MCF 10A (cell line): ENCODE data around the gene IPO5. TPM values are rescaled to one million over a fixed set of nuclear protein-coding genes. Genes with fewer than 3 reads are reported as not detected.

Experiments
- BruUV-seq: library from RNA; stranded (reverse); fragments of 400-500 nt; replicated peaks from 2 replicates; lab custom pipeline; 2021; lab: Mats Ljungman, UMichigan
- CTCF ChIA-PET: fragments of 300-600 bp; sonication (Branson Sonifier 250); formaldehyde crosslinking; extraction: SDS; loops from one replicate; lab custom pipeline; 2021; ENCODE audit warnings: antibody characterized with exemption, inconsistent platforms; lab: Yijun Ruan, JAX
- POLR2A ChIA-PET: fragments of 300-600, 350-650 bp; sonication (Branson Sonifier 250); formaldehyde crosslinking; extraction: SDS; loops from one replicate; lab custom pipeline; 2020; ENCODE audit warnings: antibody characterized with exemption, inconsistent platforms; lab: Yijun Ruan, JAX
- DNase-seq: peaks from one replicate; pipeline ENCODE4 v3.0.0-alpha.2; 2018; ENCODE audit not compliant: unreplicated experiment
- H3K27ac Mint-ChIP-seq: one replicate; pipeline ENCODE4 v1.8.0; 2022; ENCODE audit warnings: mild to moderate bottlenecking, low read depth, mixed read lengths; ENCODE audit not compliant: unreplicated experiment
- H3K27me3 Mint-ChIP-seq: one replicate; pipeline ENCODE4 v1.8.0; 2022; ENCODE audit warnings: mixed read lengths; ENCODE audit not compliant: insufficient read depth, unreplicated experiment
- H3K36me3 Mint-ChIP-seq: one replicate; pipeline ENCODE4 v1.8.0; 2022; ENCODE audit warnings: mild to moderate bottlenecking, moderate library complexity, mixed read lengths; ENCODE audit not compliant: insufficient read depth, unreplicated experiment
- H3K4me1 Mint-ChIP-seq: one replicate; pipeline ENCODE4 v1.8.0; 2022; ENCODE audit warnings: mixed read lengths; ENCODE audit not compliant: insufficient read depth, unreplicated experiment
- H3K4me3 Mint-ChIP-seq: one replicate; pipeline ENCODE4 v1.8.0; 2022; ENCODE audit warnings: mild to moderate bottlenecking, moderate library complexity, mixed read lengths; ENCODE audit not compliant: unreplicated experiment
- H3K9me3 Mint-ChIP-seq: one replicate; pipeline ENCODE4 v1.8.0; 2022; ENCODE audit warnings: mixed read lengths; ENCODE audit not compliant: unreplicated experiment
- intact Hi-C: fragments of 100-400 bp; cut with micrococcal nuclease; formaldehyde crosslinking; loops from 2 replicates; pipeline ENCODE4 v1.14.1; 2022
- total RNA-seq: library from RNA; stranded (reverse); gene quantifications from 2 replicates; pipeline ENCODE4 v1.2.3, GENCODE V29; 2022
- TF ChIP-seq, protein P1 (sequence below): fragments of 200-600 bp; IDR thresholded peaks from one replicate; pipeline ENCODE4 v1.8.0; 2022; ENCODE audit warnings: antibody characterized with exemption, mild to moderate bottlenecking; ENCODE audit not compliant: unreplicated experiment

The IPO5 gene
- total RNA-seq, 1 experiment from 2014 or later: 200 TPM

DNA sequence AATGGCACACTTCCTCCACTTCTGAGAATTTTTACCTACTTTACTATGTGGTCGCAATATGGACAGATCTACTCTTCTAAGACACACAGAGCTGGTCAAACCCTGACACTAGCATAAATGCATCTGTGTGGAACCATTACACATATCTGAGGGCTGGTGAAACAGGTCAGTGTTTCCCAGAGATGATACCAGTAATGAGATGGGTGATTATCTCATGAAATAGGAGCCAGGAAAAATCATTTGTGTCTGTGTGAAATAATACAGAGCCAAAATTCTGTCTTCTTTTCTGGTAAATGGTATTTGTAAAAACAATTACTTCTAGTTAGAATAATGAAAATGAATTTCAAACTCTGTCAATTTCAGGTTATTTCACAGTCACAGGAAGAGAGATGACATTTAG is 117.8 kb downstream of the IPO5 start:
- intact Hi-C loops: no loop called here
- no peaks in the 10 kb centered on the region for H3K27me3 Mint-ChIP-seq

DNA sequence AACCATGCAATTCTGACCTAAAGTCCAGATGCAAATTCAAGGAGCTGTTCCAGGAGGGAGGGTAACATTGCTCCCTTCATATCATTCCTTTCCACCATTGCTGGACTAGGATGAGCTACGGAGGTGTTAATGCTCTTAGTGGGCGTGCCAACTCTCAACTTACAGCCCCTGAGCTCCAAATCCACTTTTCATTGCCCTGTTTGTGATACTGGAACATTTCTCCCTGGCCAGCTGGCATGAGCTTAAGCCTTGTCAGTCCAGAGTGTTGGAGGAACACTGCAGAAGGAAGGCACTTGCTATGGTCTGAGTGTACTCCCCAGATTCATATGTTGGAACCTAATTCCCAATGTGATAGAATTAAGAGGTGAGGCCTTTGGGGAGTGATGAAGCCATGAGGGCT is 119.0 kb downstream of the IPO5 start:
- no peak for DNase-seq
- Mint-ChIP-seq H3K27ac (no peak overlapping the region), H3K4me3 (no peak overlapping the region), H3K36me3 (no peaks in the 10 kb centered on the region), H3K27me3 (no peaks in the 10 kb centered on the region), H3K4me1 (no peaks in the 10 kb centered on the region), H3K9me3 (no peaks in the 10 kb centered on the region)
- intact Hi-C loops: no loop called here
- ChIA-PET CTCF (interaction anchor here (0.6 to 0.7 kb wide), 2 partner anchors 10 to 133 kb away, joined by 3 to 5 read pairs; no protein-coding TSS in a partner anchor), POLR2A (no interaction called here)
- TF ChIP-seq, protein P1, sequence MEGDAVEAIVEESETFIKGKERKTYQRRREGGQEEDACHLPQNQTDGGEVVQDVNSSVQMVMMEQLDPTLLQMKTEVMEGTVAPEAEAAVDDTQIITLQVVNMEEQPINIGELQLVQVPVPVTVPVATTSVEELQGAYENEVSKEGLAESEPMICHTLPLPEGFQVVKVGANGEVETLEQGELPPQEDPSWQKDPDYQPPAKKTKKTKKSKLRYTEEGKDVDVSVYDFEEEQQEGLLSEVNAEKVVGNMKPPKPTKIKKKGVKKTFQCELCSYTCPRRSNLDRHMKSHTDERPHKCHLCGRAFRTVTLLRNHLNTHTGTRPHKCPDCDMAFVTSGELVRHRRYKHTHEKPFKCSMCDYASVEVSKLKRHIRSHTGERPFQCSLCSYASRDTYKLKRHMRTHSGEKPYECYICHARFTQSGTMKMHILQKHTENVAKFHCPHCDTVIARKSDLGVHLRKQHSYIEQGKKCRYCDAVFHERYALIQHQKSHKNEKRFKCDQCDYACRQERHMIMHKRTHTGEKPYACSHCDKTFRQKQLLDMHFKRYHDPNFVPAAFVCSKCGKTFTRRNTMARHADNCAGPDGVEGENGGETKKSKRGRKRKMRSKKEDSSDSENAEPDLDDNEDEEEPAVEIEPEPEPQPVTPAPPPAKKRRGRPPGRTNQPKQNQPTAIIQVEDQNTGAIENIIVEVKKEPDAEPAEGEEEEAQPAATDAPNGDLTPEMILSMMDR: no peak
- BruUV-seq: no TSS peak

More for the DNA sequence above, 117.8 kb downstream of the IPO5 start:
- no TSS peak for BruUV-seq
- TF ChIP-seq, protein P1: no peak
- H3K4me3 Mint-ChIP-seq: no peak overlapping the region
- DNase-seq: no peak
- no peaks in the 10 kb centered on the region for H3K4me1 Mint-ChIP-seq
- H3K36me3 Mint-ChIP-seq: no peaks in the 10 kb centered on the region
- POLR2A ChIA-PET: no interaction called here
- no peaks in the 10 kb centered on the region for H3K9me3 Mint-ChIP-seq
- CTCF ChIA-PET: no interaction called here
- no peak overlapping the region for H3K27ac Mint-ChIP-seq

Other genes starting within 250 kb of the IPO5 start
- 20.7 and 30.1 TPM in 2 replicates for gene FARP1, start 189.4 kb downstream of the IPO5 start, total RNA-seq
- not detected in 2 replicates for gene RNF113B, start 223.6 kb downstream of the IPO5 start, total RNA-seq